ENCODE measurements around the gene TCF7L1. TPM values are rescaled to one million over a fixed set of nuclear protein-coding genes. Genes with fewer than 3 reads are reported as not detected.

The TCF7L1 gene
- total RNA-seq, 4 donors from 2014 or later: 0.26 to 37.1 (median 5.4) TPM

DNA sequence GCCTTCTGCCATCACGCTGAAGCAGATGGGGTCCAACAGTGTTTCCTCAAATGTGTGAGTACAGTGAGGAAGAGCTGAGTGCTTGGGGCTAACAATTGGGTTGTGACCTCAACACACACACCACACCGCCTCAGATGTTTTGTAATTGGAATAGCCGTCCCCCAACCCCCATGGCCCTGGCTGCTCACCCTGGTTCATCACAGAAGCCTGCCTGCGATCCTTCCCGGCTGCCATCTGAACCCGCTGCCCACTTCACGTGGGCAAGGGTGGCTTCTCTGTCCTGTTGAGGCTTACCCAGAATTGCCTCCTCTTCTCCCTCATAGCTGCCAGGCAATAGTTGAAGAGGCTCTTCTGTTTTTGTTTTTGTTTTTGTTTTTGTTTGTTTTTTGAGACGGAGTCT, 150.4 kb downstream of the TCF7L1 start:
- no peaks in the 10 kb centered on the region for H3K27me3 ChIP-seq
- no peaks in the 10 kb centered on the region for H3K4me1 ChIP-seq
- H3K27ac ChIP-seq: no peak overlapping the region
- TF ChIP-seq POLR2A (IDR thresholded peaks at IDR 0.05): no peak
- TF ChIP-seq, protein P1, sequence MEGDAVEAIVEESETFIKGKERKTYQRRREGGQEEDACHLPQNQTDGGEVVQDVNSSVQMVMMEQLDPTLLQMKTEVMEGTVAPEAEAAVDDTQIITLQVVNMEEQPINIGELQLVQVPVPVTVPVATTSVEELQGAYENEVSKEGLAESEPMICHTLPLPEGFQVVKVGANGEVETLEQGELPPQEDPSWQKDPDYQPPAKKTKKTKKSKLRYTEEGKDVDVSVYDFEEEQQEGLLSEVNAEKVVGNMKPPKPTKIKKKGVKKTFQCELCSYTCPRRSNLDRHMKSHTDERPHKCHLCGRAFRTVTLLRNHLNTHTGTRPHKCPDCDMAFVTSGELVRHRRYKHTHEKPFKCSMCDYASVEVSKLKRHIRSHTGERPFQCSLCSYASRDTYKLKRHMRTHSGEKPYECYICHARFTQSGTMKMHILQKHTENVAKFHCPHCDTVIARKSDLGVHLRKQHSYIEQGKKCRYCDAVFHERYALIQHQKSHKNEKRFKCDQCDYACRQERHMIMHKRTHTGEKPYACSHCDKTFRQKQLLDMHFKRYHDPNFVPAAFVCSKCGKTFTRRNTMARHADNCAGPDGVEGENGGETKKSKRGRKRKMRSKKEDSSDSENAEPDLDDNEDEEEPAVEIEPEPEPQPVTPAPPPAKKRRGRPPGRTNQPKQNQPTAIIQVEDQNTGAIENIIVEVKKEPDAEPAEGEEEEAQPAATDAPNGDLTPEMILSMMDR (IDR thresholded peaks at IDR 0.05): no peak
- no peaks in the 10 kb centered on the region for H3K9me3 ChIP-seq
- H3K4me3 ChIP-seq: no peak overlapping the region
- intact Hi-C loops (cut with DNase I; ENCODE audit: low total_unique reads): no loop called here
- DNase-seq: no peak
- no peaks in the 10 kb centered on the region for H3K36me3 ChIP-seq

DNA sequence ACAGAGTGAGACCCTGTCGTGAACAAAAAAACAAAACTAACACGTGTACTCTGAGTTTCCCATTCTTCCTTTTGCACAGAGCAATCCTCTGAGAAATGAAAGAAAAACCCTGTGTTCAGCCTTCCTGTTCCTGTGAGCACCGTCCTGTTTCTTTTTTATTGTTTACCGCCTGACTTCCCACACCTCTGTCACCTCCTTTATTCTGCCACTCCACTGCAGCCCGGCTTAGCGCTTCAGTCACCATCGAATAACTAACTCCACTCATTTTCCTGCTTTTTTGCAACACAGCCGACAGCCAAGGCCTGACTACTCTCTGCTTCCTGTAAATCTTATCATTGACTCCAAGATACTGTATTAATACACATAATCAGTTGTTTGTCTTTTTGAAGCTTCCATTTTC, 153.7 kb downstream of the TCF7L1 start:
- H3K4me3 ChIP-seq: no peak overlapping the region
- intact Hi-C loops (cut with DNase I; ENCODE audit: low total_unique reads): no loop called here
- no peak for TF ChIP-seq POLR2A (IDR thresholded peaks at IDR 0.05)
- TF ChIP-seq, protein P1 (IDR thresholded peaks at IDR 0.05): no peak
- H3K9me3 ChIP-seq: no peaks in the 10 kb centered on the region
- H3K4me1 ChIP-seq: no peaks in the 10 kb centered on the region
- H3K27me3 ChIP-seq: no peaks in the 10 kb centered on the region
- H3K36me3 ChIP-seq: no peaks in the 10 kb centered on the region
- DNase-seq: no peak
- H3K27ac ChIP-seq: no peak overlapping the region

DNA sequence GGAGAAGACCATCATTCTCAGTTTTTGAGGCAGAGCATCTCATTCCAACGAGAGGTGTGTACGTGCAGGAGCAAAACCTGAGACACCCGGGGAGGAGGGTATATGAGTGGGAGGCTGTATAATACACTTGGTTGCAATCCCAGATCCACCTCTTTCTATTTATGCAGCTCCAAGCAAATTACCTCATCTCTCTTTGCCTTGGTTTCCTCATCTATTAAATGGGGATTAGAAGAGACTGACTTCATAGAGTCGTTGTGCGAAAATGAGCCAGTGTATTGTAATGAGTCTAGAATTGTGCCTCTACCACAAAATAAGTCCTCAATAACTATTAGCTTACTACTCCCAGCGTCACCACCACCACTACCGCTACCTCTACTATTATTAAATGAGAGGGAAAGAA, 154.5 kb downstream of the TCF7L1 start:
- H3K27ac ChIP-seq: no peak overlapping the region

DNA sequence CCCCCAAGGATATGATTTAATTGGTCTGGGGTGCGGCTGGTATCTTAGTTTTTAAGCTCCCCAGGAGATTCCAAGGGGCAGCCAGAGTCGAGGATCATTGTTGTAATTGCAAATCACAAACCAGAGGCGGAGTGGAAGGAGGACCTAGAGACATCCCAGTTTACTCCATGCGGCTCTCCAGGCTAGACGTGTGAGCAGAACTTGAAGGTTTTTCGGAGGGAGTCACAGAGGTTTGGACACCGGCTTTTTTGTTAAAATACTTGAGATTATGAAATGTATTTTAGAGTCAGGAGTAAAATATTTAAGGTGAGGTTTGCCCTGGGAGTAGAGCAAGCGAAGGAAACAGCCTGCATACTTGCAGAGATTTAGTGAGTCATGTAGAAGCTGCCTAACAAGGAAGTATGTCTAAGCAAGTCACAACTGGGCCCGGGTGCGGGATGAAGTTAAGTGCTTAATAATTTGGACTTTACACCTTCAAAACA, 155.1 kb downstream of the TCF7L1 start:
- Histone ChIP-seq H3K27ac (no peak overlapping the region), H3K36me3 (no peaks in the 10 kb centered on the region), H3K4me1 (no peaks in the 10 kb centered on the region), H3K4me3 (no peak overlapping the region), H3K27me3 (no peaks in the 10 kb centered on the region), H3K9me3 (no peaks in the 10 kb centered on the region)
- TF ChIP-seq, protein P1 (IDR thresholded peaks at IDR 0.05): no peak
- TF ChIP-seq POLR2A (IDR thresholded peaks at IDR 0.05): no peak
- no peak for DNase-seq
- intact Hi-C loops (cut with DNase I; ENCODE audit: low total_unique reads): no loop called here

More for the DNA sequence above, 154.5 kb downstream of the TCF7L1 start:
- no peak for DNase-seq
- Histone ChIP-seq H3K36me3 (no peaks in the 10 kb centered on the region), H3K9me3 (no peaks in the 10 kb centered on the region), H3K4me1 (no peaks in the 10 kb centered on the region), H3K27me3 (no peaks in the 10 kb centered on the region), H3K4me3 (no peak overlapping the region)
- no peak for TF ChIP-seq POLR2A (IDR thresholded peaks at IDR 0.05)
- TF ChIP-seq, protein P1 (IDR thresholded peaks at IDR 0.05): no peak
- intact Hi-C loops (cut with DNase I; ENCODE audit: low total_unique reads): no loop called here

DNA sequence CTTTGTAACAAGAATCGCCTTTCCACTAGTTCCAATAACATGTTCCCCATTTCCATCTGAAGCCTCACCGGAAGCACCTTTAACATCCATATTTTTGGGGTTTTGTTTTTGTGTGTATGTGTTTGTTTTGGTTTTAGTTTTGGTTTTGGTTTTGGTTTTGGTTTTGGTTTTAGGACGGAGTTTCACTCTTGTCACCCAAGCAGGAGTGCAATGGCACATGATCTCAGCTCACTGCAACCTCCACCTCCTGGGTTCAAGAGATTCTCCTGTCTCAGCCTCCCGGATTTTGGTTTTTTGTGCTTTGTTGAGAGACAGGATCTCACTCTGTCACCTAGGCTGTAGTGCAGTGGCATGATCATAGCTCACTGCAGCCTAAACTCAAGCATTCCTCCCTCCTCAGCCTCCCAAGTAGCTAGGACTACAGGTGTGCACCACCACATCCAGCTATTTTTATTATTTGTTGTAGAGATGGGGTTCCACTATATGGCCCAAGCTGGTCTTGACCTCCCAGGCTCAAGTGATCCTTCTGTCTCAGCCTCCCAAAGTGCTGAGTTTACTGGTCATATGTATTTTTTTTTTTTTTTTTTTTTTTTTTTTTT, 158.3 kb downstream of the TCF7L1 start:
- Histone ChIP-seq H3K36me3 (no peaks in the 10 kb centered on the region), H3K27ac (no peak overlapping the region), H3K9me3 (no peaks in the 10 kb centered on the region), H3K27me3 (no peaks in the 10 kb centered on the region), H3K4me1 (no peaks in the 10 kb centered on the region), H3K4me3 (no peak overlapping the region)
- no peak for DNase-seq
- TF ChIP-seq, protein P1 (IDR thresholded peaks at IDR 0.05): no peak
- no peak for TF ChIP-seq POLR2A (IDR thresholded peaks at IDR 0.05)
- intact Hi-C loops (cut with DNase I; ENCODE audit: low total_unique reads): no loop called here

Measured in uterus (tissue), 4 donors.